ENCODE data around the gene UTP25. TPM values are rescaled to one million over a fixed set of nuclear protein-coding genes. Genes with fewer than 3 reads are reported as not detected.
"Not testable (repeated sequence)": the region's sequence is repeated elsewhere in the genome, so short reads cannot be mapped to it uniquely, and the experiment has no call there.

UTP25 gene
- polyA plus RNA-seq, 10 donors: 5.4 to 8.2 (median 6.8) TPM

GRCh38 chr1:209870151-209870831 lies 42.5 kb downstream of the UTP25 start:
- peak; percentile 72 to 82 (median 78) for DNase-seq

GRCh38 chr1:209871006-209871405 lies 43.2 kb downstream of the UTP25 start:
- DNase-seq: no peak

- DNase-seq: no peak
Measured at GRCh38 chr1:209871430-209871829, 43.7 kb downstream of the UTP25 start.

- DNase-seq: no peak
Measured at GRCh38 chr1:209873067-209873799, 45.5 kb downstream of the UTP25 start.

GRCh38 chr1:209875515-209875914 lies 47.7 kb downstream of the UTP25 start:
- no peak for DNase-seq

GRCh38 chr1:209876078-209876800 lies 48.5 kb downstream of the UTP25 start:
- no peak for DNase-seq

GRCh38 chr1:209877087-209877764 lies 49.5 kb downstream of the UTP25 start:
- DNase-seq: no peak

- DNase-seq: no peak
Measured at GRCh38 chr1:209878964-209879363, 51.2 kb downstream of the UTP25 start.

GRCh38 chr1:209879539-209879938 lies 51.8 kb downstream of the UTP25 start:
- no peak for DNase-seq

- no peak for DNase-seq
Measured at GRCh38 chr1:209880031-209880430, 52.3 kb downstream of the UTP25 start.

GRCh38 chr1:209881619-209882018 lies 53.8 kb downstream of the UTP25 start:
- no peak for DNase-seq

GRCh38 chr1:209882286-209882685 lies 54.5 kb downstream of the UTP25 start:
- no peak for DNase-seq

- DNase-seq: no peak
Measured at GRCh38 chr1:209882942-209883340, 55.2 kb downstream of the UTP25 start.

- peak in 2 of 3 donors; percentile 34 to 51 for DNase-seq
Measured at GRCh38 chr1:209883341-209883971, 55.7 kb downstream of the UTP25 start.

GRCh38 chr1:209884249-209884648 lies 56.5 kb downstream of the UTP25 start:
- no peak for DNase-seq

GRCh38 chr1:209884665-209885117 lies 56.9 kb downstream of the UTP25 start:
- peak in 2 of 3 donors; percentile 14 to 95 for DNase-seq

GRCh38 chr1:209885403-209886218 lies 57.8 kb downstream of the UTP25 start:
- no peak for DNase-seq

- no peak for DNase-seq
Measured at GRCh38 chr1:209886219-209886536, 58.4 kb downstream of the UTP25 start.

GRCh38 chr1:209888291-209889076 lies 60.7 kb downstream of the UTP25 start:
- not testable (repeated sequence) for DNase-seq

- no peak for DNase-seq
Measured at GRCh38 chr1:209889077-209889418, 61.3 kb downstream of the UTP25 start.
